Endothelial cell of umbilical vein (primary cell): ENCODE results near the gene PLCB4.

Experiments
- CTCF ChIP-seq, 2 donors: IDR thresholded peaks; 1 replicate in 1 of 2; 2 replicates in 1 of 2; pipeline ENCODE4 v1.5.1; 2011; ENCODE audit warnings: low read length in 2 of 2, mild to moderate bottlenecking in 2 of 2, moderate library complexity in 2 of 2, control low read depth in 1 of 2, inconsistent platforms in 1 of 2, low read depth in 1 of 2; ENCODE audit not compliant: insufficient read depth in 1 of 2; ENCODE audit errors: extremely low read depth in 1 of 2
- EZH2 ChIP-seq: IDR thresholded peaks from 2 replicates; pipeline ENCODE4 v1.6.1; 2012; ENCODE audit warnings: borderline replicate concordance, low read depth, mild to moderate bottlenecking, moderate library complexity, low read length, inconsistent platforms; ENCODE audit not compliant: severe bottlenecking
- FOS ChIP-seq: IDR thresholded peaks from 2 replicates; pipeline ENCODE4 v1.6.1; 2011; ENCODE audit warnings: mild to moderate bottlenecking, low read length, moderate library complexity, borderline replicate concordance; ENCODE audit not compliant: insufficient read depth
- GATA2 ChIP-seq: IDR thresholded peaks from 2 replicates; pipeline ENCODE4 v1.7.0; 2011; ENCODE audit warnings: low read depth, mild to moderate bottlenecking, moderate library complexity, mixed read lengths, low read length; ENCODE audit not compliant: insufficient read length, insufficient read depth
- JUN ChIP-seq: IDR thresholded peaks from 2 replicates; pipeline ENCODE4 v1.6.1; 2011; ENCODE audit warnings: borderline replicate concordance, low read depth; ENCODE audit not compliant: insufficient read length, insufficient read depth
- MAX ChIP-seq: IDR thresholded peaks from 2 replicates; pipeline ENCODE4 v1.6.1; 2011; ENCODE audit not compliant: insufficient read depth, insufficient read length
- MYC ChIP-seq: IDR thresholded peaks from one replicate; pipeline ENCODE4 v1.6.1; 2011; ENCODE audit warnings: mild to moderate bottlenecking, low read depth, low read length
- POLR2A ChIP-seq: IDR thresholded peaks from 2 replicates; pipeline ENCODE4 v1.6.1; 2012; ENCODE audit warnings: low read depth, mild to moderate bottlenecking, control low read depth, low read length
- POLR2AphosphoS5 ChIP-seq: IDR thresholded peaks from 2 replicates; pipeline ENCODE4 v1.6.1; 2012; ENCODE audit warnings: low read depth, mild to moderate bottlenecking, control low read depth, low read length, moderate library complexity; ENCODE audit not compliant: insufficient read depth

GRCh38 chr20:9496155-9496554 is 427.3 kb downstream of the PLCB4 start:
- TF ChIP-seq FOS (no peak), CTCF (IDR thresholded peaks at IDR 0.05; ENCODE audit: extremely low read depth in 1 of 2, insufficient read depth in 1 of 2, low read depth in 1 of 2, low read length in 2 of 2) (no peak), POLR2A (no peak), POLR2AphosphoS5 (no peak), EZH2 (no peak), MYC (no peak), JUN (no peak), GATA2 (no peak), MAX (no peak)
